A549 (cell line): ENCODE results near the gene CTSK. TPM values are rescaled to one million over a fixed set of nuclear protein-coding genes. Genes with fewer than 3 reads are reported as not detected.
"Not testable (repeated sequence)": the region's sequence is repeated elsewhere in the genome, so short reads cannot be mapped to it uniquely, and the experiment has no call there.

Source experiments
- ATAC-seq, 2 experiments: fragments of 200-7000 bp in 1 of 2; fragments of >200 bp in 1 of 2; cut with Nextera tagmentation in 1 of 2; cut with Tn5 transposase in 1 of 2; 3 replicates each; pipeline versions ENCODE4 v1.8.0 to v1.9.1; 2018 to 2020; ENCODE audit warnings: mild to moderate bottlenecking in 1 of 2, moderate library complexity in 1 of 2
- CTCF ChIA-PET: fragments of 300-600 bp; sonication (Branson Sonifier 250); formaldehyde crosslinking; extraction: SDS; loops from one replicate; lab custom pipeline; 2021; ENCODE audit warnings: antibody characterized with exemption, inconsistent platforms; lab: Yijun Ruan, JAX
- POLR2A ChIA-PET: fragments of 350-600 bp; formaldehyde crosslinking; extraction: SDS; loops from one replicate; lab custom pipeline; 2021; ENCODE audit warnings: antibody characterized with exemption, inconsistent platforms; lab: Yijun Ruan, JAX
- DNase-seq, 2 experiments: peaks; one replicate each; pipeline versions ENCODE4 v3.0.0 to v3.0.0-alpha.2; 2011 to 2016; ENCODE audit warnings: low read depth in 1 of 2, low spot score in 1 of 2
- FAIRE-seq: peaks from 2 replicates; lab custom pipeline; 2011; peaks lifted over from hg19 to GRCh38; lab: Jason Lieb, UNC
- H3K27ac ChIP-seq, 2 experiments: fragments of >200 bp; sonication (Bioruptor Twin); formaldehyde crosslinking; 3 replicates each; pipeline ENCODE4 v1.5.1; 2016 to 2017
- H3K4me1 ChIP-seq: fragments of >200 bp; sonication (Bioruptor Twin); formaldehyde crosslinking; 3 replicates; pipeline ENCODE4 v1.6.1; 2016
- H3K4me2 ChIP-seq: fragments of >200 bp; sonication (Bioruptor Twin); formaldehyde crosslinking; 3 replicates; pipeline ENCODE4 v1.6.1; 2016
- H3K4me3 ChIP-seq: fragments of >200 bp; sonication (Bioruptor Twin); formaldehyde crosslinking; 3 replicates; pipeline ENCODE4 v1.5.1; 2016
- H3K9me3 ChIP-seq: fragments of >200 bp; sonication (Bioruptor Twin); formaldehyde crosslinking; 3 replicates; pipeline ENCODE4 v1.6.1; 2016
- ATOH8 ChIP-seq: fragments of 250-450 bp; sonication (Bioruptor Pico); IDR thresholded peaks from 2 replicates; pipeline ENCODE4 v1.5.0; 2020; ENCODE audit warnings: low read depth, mild to moderate bottlenecking, moderate library complexity
- BCL3 ChIP-seq: fragments of >200 bp; sonication (Bioruptor Twin); formaldehyde crosslinking; IDR thresholded peaks from 3 replicates; pipeline ENCODE4 v1.6.1; 2016
- BHLHE40 ChIP-seq: IDR thresholded peaks from 2 replicates; pipeline ENCODE4 v1.6.1; 2012; ENCODE audit warnings: low read depth, low read length, inconsistent platforms
- CBX8 ChIP-seq: fragments of 200-600 bp; sonication (generic); IDR thresholded peaks from 2 replicates; pipeline ENCODE4 v1.6.1; 2016
- CHD4 ChIP-seq: fragments of 200-600 bp; sonication (generic); IDR thresholded peaks from 2 replicates; pipeline ENCODE4 v1.6.1; 2016; ENCODE audit warnings: antibody characterized with exemption, mild to moderate bottlenecking, borderline replicate concordance
- E2F6 ChIP-seq: IDR thresholded peaks from 2 replicates; pipeline ENCODE4 v1.6.1; 2012; ENCODE audit warnings: low read depth, borderline replicate concordance
- EP300 ChIP-seq, 2 experiments: fragments of >200 bp; sonication (Bioruptor Twin); formaldehyde crosslinking; IDR thresholded peaks; 2 replicates in 1 of 2; 3 replicates in 1 of 2; pipeline ENCODE4 v1.6.1; 2016 to 2017
- HDAC2 ChIP-seq: fragments of 200-600 bp; sonication (generic); IDR thresholded peaks from 2 replicates; pipeline ENCODE4 v1.6.1; 2016
- HES2 ChIP-seq: fragments of >200 bp; sonication (Bioruptor Twin); formaldehyde crosslinking; IDR thresholded peaks from 2 replicates; pipeline ENCODE4 v1.6.1; 2016
- HOXA7 ChIP-seq: fragments of 250-450 bp; sonication (Bioruptor Pico); IDR thresholded peaks from 2 replicates; pipeline ENCODE4 v1.5.0; 2020; ENCODE audit warnings: mild to moderate bottlenecking, moderate library complexity
- HOXB5 ChIP-seq: fragments of 250-450 bp; sonication (Bioruptor Pico); IDR thresholded peaks from 2 replicates; pipeline ENCODE4 v1.5.0; 2020; ENCODE audit warnings: mild to moderate bottlenecking, moderate library complexity
- JUN ChIP-seq, 2 experiments: fragments of >200 bp; sonication (Bioruptor Twin); formaldehyde crosslinking; IDR thresholded peaks; 2 replicates in 1 of 2; 3 replicates in 1 of 2; pipeline ENCODE4 v1.6.1; 2016 to 2017
- MAX ChIP-seq: IDR thresholded peaks from 2 replicates; pipeline ENCODE4 v1.6.1; 2012
- NFE2L2 ChIP-seq: fragments of 150-350 bp; conservative IDR thresholded peaks from 2 replicates; pipeline ENCODE4 v1.6.1; 2014; ENCODE audit warnings: low read length
- PBX3 ChIP-seq: IDR thresholded peaks from 2 replicates; pipeline ENCODE4 v1.6.1; 2012
- RCOR1 ChIP-seq: fragments of 150-350 bp; IDR thresholded peaks from 2 replicates; pipeline ENCODE4 v1.6.1; 2014; ENCODE audit warnings: antibody characterized with exemption, low read length, low read depth
- SMC3 ChIP-seq: fragments of >200 bp; sonication (Bioruptor Twin); formaldehyde crosslinking; IDR thresholded peaks from 3 replicates; pipeline ENCODE4 v1.6.1; 2018; ENCODE audit warnings: inconsistent platforms
- TFCP2L1 ChIP-seq: fragments of 250-450 bp; sonication (Bioruptor Pico); IDR thresholded peaks from 2 replicates; pipeline ENCODE4 v1.5.0; 2021; ENCODE audit warnings: mild to moderate bottlenecking
- TP53 ChIP-seq: fragments of 250-450 bp; sonication (Bioruptor Pico); IDR thresholded peaks from 2 replicates; pipeline ENCODE4 v1.5.0; 2021; ENCODE audit warnings: mild to moderate bottlenecking, moderate library complexity
- ZC3H11A ChIP-seq: fragments of 450-650 bp; IDR thresholded peaks from 2 replicates; pipeline ENCODE4 v1.6.1; 2014; ENCODE audit warnings: antibody characterized with exemption, mild to moderate bottlenecking
- ZFP36 ChIP-seq: fragments of 450-650 bp; IDR thresholded peaks from 2 replicates; pipeline ENCODE4 v1.6.1; 2014; ENCODE audit warnings: borderline replicate concordance; ENCODE audit not compliant: partially characterized antibody
- ZNF302 ChIP-seq: fragments of 250-450 bp; sonication (Bioruptor Pico); IDR thresholded peaks from 2 replicates; pipeline ENCODE4 v1.9.0; 2021; ENCODE audit warnings: inconsistent platforms, mild to moderate bottlenecking, moderate library complexity
- WGBS: methylation state at CpG from one replicate; pipeline ENCODE4 v1.1.6; 2017; ENCODE audit errors: missing lambda C conversion rate; 5-methylcytosine and 5-hydroxymethylcytosine counted together
- polyA plus RNA-seq, 4 experiments: library from polyadenylated mRNA; depleted of rRNA in 3 of 4; stranded (reverse); fragments of >200 nt; fragmentation: RNase III in 1 of 4; extraction: RNeasy Plus Mini Kit Qiagen cat#74134 plus additional on column Dnase treatment in 1 of 4; gene quantifications; 2 replicates in 3 of 4; 3 replicates in 1 of 4; pipeline ENCODE4 v1.2.3, GENCODE V29; 2011 to 2017

CTSK gene
- polyA plus RNA-seq, 2 of the 4 experiments (the other 2 are of a cell fraction): 2.4 to 5.0 TPM

GRCh38 chr1:150842964-150843363 is 34.9 kb upstream of the CTSK start:
- no peak overlapping the region for H3K4me3 ChIP-seq
- DNase-seq: no peak
- ChIA-PET POLR2A (no interaction called here), CTCF (interaction anchor here (1.3 to 2.0 kb wide), 2 partner anchors 30 to 80 kb away, joined by 4 to 5 read pairs; no protein-coding TSS in a partner anchor)
- TF ChIP-seq RCOR1: no peak
- no peak for TF ChIP-seq NFE2L2
- no peak for TF ChIP-seq PBX3
- TF ChIP-seq ZFP36: no peak
- no peak for TF ChIP-seq HES2
- no peak for TF ChIP-seq TP53 (CRISPR knock-in tag)
- no peak for TF ChIP-seq TFCP2L1 (CRISPR knock-in tag)
- TF ChIP-seq ATOH8: no peak
- no peak for TF ChIP-seq MAX
- TF ChIP-seq CHD4: no peak
- TF ChIP-seq JUN (IDR thresholded peaks at IDR 0.05): no peak
- no peak for TF ChIP-seq SMC3
- TF ChIP-seq ZC3H11A: no peak
- no peak for TF ChIP-seq BCL3
- no peaks in the 10 kb centered on the region for H3K9me3 ChIP-seq
- no peak for ATAC-seq
- WGBS: 82% methylated on average over 2 of the region's 2 CpGs
- H3K4me2 ChIP-seq: no peak overlapping the region
- H3K4me1 ChIP-seq: no peaks in the 10 kb centered on the region
- H3K27ac ChIP-seq: no peak overlapping the region
- no peak for FAIRE-seq

- no peak overlapping the region for H3K27ac ChIP-seq
- ChIA-PET POLR2A (no interaction called here), CTCF (no interaction called here)
- DNase-seq (no peak), ATAC-seq (no peak), FAIRE-seq (no peak)
- 90% methylated on average over 2 of the region's 2 CpGs for WGBS
- no peak overlapping the region for H3K4me3 ChIP-seq
- H3K9me3 ChIP-seq: no peaks in the 10 kb centered on the region
- TF ChIP-seq EP300 (IDR thresholded peaks at IDR 0.05): no peak
- TF ChIP-seq CBX8: no peak
- no peak for TF ChIP-seq HOXA7 (CRISPR knock-in tag)
- TF ChIP-seq HDAC2: no peak
- TF ChIP-seq JUN (IDR thresholded peaks at IDR 0.05): no peak
- no peak for TF ChIP-seq ZNF302
- no peak for TF ChIP-seq BHLHE40
- TF ChIP-seq E2F6: no peak
- TF ChIP-seq TFCP2L1 (CRISPR knock-in tag): no peak
- TF ChIP-seq HOXB5 (CRISPR knock-in tag): no peak
- no peak overlapping the region for H3K4me2 ChIP-seq
- H3K4me1 ChIP-seq: no peaks in the 10 kb centered on the region
These were observed 34.3 kb upstream of the CTSK start for GRCh38 chr1:150842343-150842742.

GRCh38 chr1:150841626-150842025 is 33.6 kb upstream of the CTSK start:
- H3K4me2 ChIP-seq: no peak overlapping the region
- POLR2A ChIA-PET: no interaction called here
- CTCF ChIA-PET: no interaction called here
- FAIRE-seq: no peak
- 95% methylated on average over 3 of the region's 3 CpGs for WGBS
- no peaks in the 10 kb centered on the region for H3K4me1 ChIP-seq
- no peaks in the 10 kb centered on the region for H3K9me3 ChIP-seq
- DNase-seq: no peak
- H3K27ac ChIP-seq: no peak overlapping the region
- H3K4me3 ChIP-seq: no peak overlapping the region
- TF ChIP-seq CBX8: no peak
- TF ChIP-seq BHLHE40: no peak
- TF ChIP-seq, all 56 proteins: peak for 0
- no peak for ATAC-seq

- not testable (repeated sequence) for ATAC-seq, H3K27ac ChIP-seq, H3K4me3 ChIP-seq, H3K9me3 ChIP-seq, DNase-seq, H3K4me1 ChIP-seq, H3K4me2 ChIP-seq, FAIRE-seq
- CTCF ChIA-PET: interaction anchor here (0.6 kb wide), 1 partner anchor 218 kb away, joined by 3 read pairs; no protein-coding TSS in a partner anchor
- POLR2A ChIA-PET: interaction anchor here (0.7 kb wide), 1 partner anchor 13 kb away, joined by 6 read pairs; no protein-coding TSS in a partner anchor
- 94% methylated on average over 11 of the region's 11 CpGs for WGBS
These were observed 32.8 kb upstream of the CTSK start for GRCh38 chr1:150840850-150841249.
